Measurements from ENCODE around the gene MRPL23. TPM values are rescaled to one million over a fixed set of nuclear protein-coding genes. Genes with fewer than 3 reads are reported as not detected.

The MRPL23 gene
- total and polyA plus RNA-seq, 2 donors (not counting 3 experiments of a cell fraction or from before 2014, with no cell fraction given): 72.7 to 222 TPM

- Histone ChIP-seq H3K4me3 (replicated peaks in 1 of 3; ENCODE audit: insufficient read depth in 1 of 3, low read depth in 1 of 3, low read length in 3 of 3) (no peak overlapping the region), H2AFZ (ENCODE audit: low read depth, low read length) (no peak overlapping the region), H3K9me1 (replicated peaks; ENCODE audit: control insufficient read depth, extremely low read depth, insufficient read depth, low read length) (no peaks in the 10 kb centered on the region), H3K9ac (replicated peaks; ENCODE audit: extremely low read depth, insufficient read depth, low read length) (no peak overlapping the region), H3K79me2 (ENCODE audit: control insufficient read depth, insufficient read depth, low read length) (no peaks in the 10 kb centered on the region), H3K27ac (ENCODE audit: insufficient read depth, low read depth, low read length) (no peak overlapping the region), H3K36me3 (ENCODE audit: control insufficient read depth in 2 of 2, extremely low read depth in 1 of 2, insufficient read depth in 2 of 2, low read length in 2 of 2) (no peaks in the 10 kb centered on the region), H4K20me1 (replicated peaks; ENCODE audit: control insufficient read depth, extremely low read depth, insufficient read depth, low read length) (no peaks in the 10 kb centered on the region), H3K27me3 (ENCODE audit: control insufficient read depth in 2 of 2, insufficient read depth in 2 of 2, low read length in 2 of 2) (no peaks in the 10 kb centered on the region), H3K4me2 (ENCODE audit: insufficient read depth, low read length) (no peak overlapping the region), H3K4me1 (ENCODE audit: control insufficient read depth, extremely low read depth, insufficient read depth, low read length) (no peaks in the 10 kb centered on the region), H3K9me3 (replicated peaks; ENCODE audit: control insufficient read depth, insufficient read depth, low read length) (no peaks in the 10 kb centered on the region)
- intact Hi-C loops (cut with micrococcal nuclease): no loop called here
- DNase-seq (ENCODE audit: low read depth, low spot score) (no peak), FAIRE-seq (no peak)
- ChIA-PET POLR2A (no interaction called here), CTCF (interaction anchor here (1.3 to 3.0 kb wide), 3 partner anchors 70 to 203 kb away, joined by 3 to 26 read pairs (median 18); no protein-coding TSS in a partner anchor)
- dilution Hi-C loops (cut with MboI; ENCODE audit: extremely low pct_ligation_motif_present, low sequenced_read_pairs): no loop called here
- no peak for TF ChIP-seq POLR2A (IDR thresholded peaks at IDR 0.05; ENCODE audit: low read depth, low read length)
- no peak for TF ChIP-seq MYC (IDR thresholded peaks at IDR 0.05; ENCODE audit: low read depth, low read length)
- no peak for TF ChIP-seq CTCF (IDR thresholded peaks at IDR 0.05; ENCODE audit: extremely low read depth in 1 of 2, insufficient read depth in 1 of 2, low read depth in 1 of 2, low read length in 2 of 2)
- TF ChIP-seq, protein P1, sequence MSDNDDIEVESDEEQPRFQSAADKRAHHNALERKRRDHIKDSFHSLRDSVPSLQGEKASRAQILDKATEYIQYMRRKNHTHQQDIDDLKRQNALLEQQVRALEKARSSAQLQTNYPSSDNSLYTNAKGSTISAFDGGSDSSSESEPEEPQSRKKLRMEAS (IDR thresholded peaks at IDR 0.05; ENCODE audit: insufficient read depth, insufficient read length): no peak
- no peak for TF ChIP-seq FOS (IDR thresholded peaks at IDR 0.05; ENCODE audit: borderline replicate concordance, insufficient read depth, low read length)
- no peak for TF ChIP-seq GATA2 (IDR thresholded peaks at IDR 0.05; ENCODE audit: insufficient read depth, insufficient read length, low read depth, low read length)
- BruUV-seq (replicated peaks): no TSS peak
These were observed 5.8 kb downstream of the MRPL23 start for GRCh38 chr11:1952806-1953482.
